Measurements from ENCODE around the gene CNTNAP2.
"Not testable (repeated sequence)": the region's sequence is repeated elsewhere in the genome, so short reads cannot be mapped to it uniquely, and the experiment has no call there.

The CNTNAP2 gene

DNA sequence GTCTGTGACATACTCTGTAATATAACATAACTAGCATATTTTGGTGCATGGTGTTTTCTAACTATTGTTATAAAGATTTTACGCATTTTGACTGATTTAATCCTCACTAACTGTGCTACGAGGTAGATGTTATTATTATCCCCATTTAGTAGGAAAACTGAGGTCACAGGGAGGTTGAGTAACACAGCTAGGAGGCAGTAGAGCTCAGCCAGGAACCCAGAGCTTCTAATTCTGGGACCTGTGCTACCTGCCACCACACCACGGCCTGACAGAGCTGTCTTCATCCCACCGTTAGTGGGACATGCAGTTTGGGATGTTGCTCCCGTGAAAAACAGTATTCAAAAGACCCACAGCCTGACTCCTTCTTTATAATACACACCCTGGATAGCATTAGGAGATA lies 962.5 kb downstream of the CNTNAP2 start:
- no peak for DNase-seq (ENCODE audit: low read depth in 2 of 2, low spot score in 1 of 2)

DNA sequence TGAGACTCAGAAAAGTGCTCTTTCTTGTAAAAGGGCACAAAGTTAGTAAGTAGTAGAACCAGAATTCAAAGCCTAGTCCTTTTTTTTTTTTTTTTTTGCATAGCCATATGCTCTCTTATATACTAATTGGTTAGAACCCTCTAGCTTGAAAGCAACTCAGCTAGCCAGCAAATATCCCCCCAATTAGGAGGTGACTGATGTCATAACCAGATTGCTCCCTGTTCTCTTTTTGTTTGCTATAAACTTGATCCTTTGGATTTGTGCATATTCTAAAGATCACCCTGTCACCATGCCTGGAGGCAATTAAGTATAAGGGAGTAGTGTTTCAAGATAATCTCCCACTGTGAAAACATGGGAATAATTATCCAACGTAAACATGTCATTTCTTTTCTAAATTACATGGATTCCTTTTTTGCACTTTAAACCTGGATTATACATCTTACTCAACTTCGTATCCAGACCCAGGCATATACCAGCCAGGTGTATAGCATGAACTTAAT lies 963.4 kb downstream of the CNTNAP2 start:
- no peak for DNase-seq (ENCODE audit: low read depth in 2 of 2, low spot score in 1 of 2)

GRCh38 chr7:147081117-147081516 lies 964.5 kb downstream of the CNTNAP2 start:
- DNase-seq (ENCODE audit: low read depth in 2 of 2, low spot score in 1 of 2): no peak

- no peak for DNase-seq (ENCODE audit: low read depth in 2 of 2, low spot score in 1 of 2)
Observed at GRCh38 chr7:147089051-147089461, 972.5 kb downstream of the CNTNAP2 start.

GRCh38 chr7:147089608-147090007 lies 973.0 kb downstream of the CNTNAP2 start:
- no peak for DNase-seq (ENCODE audit: low read depth in 2 of 2, low spot score in 1 of 2)

GRCh38 chr7:147096629-147097028 lies 980.0 kb downstream of the CNTNAP2 start:
- DNase-seq (ENCODE audit: low read depth in 2 of 2, low spot score in 1 of 2): no peak

DNA sequence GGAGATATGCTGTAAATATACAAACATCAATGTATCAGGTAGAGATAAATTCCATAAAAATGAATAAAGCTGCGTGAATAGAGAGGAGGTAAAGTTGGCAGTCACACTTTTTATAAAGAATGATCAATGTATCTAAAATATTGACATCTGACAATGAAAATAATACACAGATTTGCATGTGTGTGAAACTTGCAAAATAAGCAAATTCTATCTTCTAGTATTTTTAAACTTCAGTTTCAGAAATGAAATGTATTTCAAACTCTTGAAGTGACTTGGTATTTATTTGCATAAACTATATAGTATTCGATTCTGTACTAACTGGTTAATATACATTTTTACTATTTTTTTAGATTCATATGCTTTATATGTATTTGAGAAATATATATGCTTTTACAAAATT lies 986.6 kb downstream of the CNTNAP2 start:
- DNase-seq (ENCODE audit: low read depth in 2 of 2, low spot score in 1 of 2): no peak

DNA sequence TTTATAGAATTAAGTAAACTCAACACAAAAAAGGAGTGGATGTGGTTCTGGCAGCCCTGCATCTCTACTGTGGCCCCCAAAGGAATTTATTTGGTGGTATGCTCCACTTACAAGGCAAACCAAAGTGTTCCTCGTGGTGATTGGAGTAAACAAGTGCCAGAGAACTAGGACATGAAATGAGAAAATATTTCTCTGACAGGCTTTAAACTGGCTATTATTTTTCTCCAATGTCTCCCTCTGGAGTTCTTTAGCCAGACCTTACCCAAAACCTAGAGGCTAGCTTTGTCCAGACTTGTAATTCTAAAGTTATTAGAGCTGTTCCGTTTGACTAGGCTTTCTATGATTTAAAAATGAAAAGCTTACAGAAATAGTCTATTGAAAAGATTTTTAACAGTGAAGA lies 990.1 kb downstream of the CNTNAP2 start:
- DNase-seq (ENCODE audit: low read depth in 2 of 2, low spot score in 1 of 2): no peak

DNA sequence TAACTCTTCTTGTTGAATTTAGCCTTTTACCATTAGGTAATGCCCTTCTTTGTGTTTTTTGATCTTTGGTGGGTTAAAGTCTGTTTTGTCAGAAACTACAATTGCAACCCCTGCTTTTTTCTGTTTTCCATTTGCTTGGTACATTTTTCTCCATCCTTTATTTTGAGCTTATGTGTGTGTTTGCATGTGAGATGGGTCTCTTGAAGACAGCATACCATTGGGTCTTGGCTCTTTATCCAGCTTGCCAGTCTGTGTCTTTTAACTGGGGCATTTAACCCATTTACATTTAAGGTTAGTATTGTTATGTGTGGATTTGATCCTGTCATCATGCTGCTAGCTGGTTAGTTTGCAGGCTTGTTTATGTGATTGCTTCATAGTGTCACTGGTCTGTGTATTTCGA lies 997.9 kb downstream of the CNTNAP2 start:
- DNase-seq (ENCODE audit: low read depth in 2 of 2, low spot score in 1 of 2): not testable (repeated sequence)

GRCh38 chr7:147136352-147136751 lies 1019.8 kb downstream of the CNTNAP2 start:
- DNase-seq (ENCODE audit: low read depth in 2 of 2, low spot score in 1 of 2): no peak

- no peak for DNase-seq (ENCODE audit: low read depth in 2 of 2, low spot score in 1 of 2)
Observed at GRCh38 chr7:147145194-147145593, 1028.6 kb downstream of the CNTNAP2 start.

GRCh38 chr7:147146169-147146568 lies 1029.6 kb downstream of the CNTNAP2 start:
- DNase-seq (ENCODE audit: low read depth in 2 of 2, low spot score in 1 of 2): no peak

GRCh38 chr7:147151661-147152060 lies 1035.1 kb downstream of the CNTNAP2 start:
- no peak for DNase-seq (ENCODE audit: low read depth in 2 of 2, low spot score in 1 of 2)

DNA sequence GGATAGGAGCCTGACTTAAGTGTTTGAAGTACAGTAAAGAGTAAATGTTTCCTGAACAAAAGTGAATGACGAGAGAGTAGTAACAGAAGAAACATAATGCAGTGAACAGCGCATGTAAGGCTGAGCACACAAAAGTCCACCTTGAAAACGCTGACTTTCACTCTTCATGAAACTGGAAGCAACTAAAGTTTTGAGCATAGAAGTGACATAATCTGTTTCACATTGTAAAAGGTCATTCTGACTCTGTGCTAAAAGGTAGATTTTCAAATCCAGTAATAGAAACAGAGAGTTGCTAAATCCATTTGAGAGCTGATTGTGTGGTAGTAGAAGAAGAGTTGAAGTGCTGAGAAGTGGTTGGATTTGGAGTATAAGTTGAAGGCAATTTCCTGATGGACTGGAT lies 1037.0 kb downstream of the CNTNAP2 start:
- DNase-seq (ENCODE audit: low read depth in 2 of 2, low spot score in 1 of 2): no peak

- no peak for DNase-seq (ENCODE audit: low read depth in 2 of 2, low spot score in 1 of 2)
Observed at GRCh38 chr7:147161405-147161804, 1044.8 kb downstream of the CNTNAP2 start.

DNA sequence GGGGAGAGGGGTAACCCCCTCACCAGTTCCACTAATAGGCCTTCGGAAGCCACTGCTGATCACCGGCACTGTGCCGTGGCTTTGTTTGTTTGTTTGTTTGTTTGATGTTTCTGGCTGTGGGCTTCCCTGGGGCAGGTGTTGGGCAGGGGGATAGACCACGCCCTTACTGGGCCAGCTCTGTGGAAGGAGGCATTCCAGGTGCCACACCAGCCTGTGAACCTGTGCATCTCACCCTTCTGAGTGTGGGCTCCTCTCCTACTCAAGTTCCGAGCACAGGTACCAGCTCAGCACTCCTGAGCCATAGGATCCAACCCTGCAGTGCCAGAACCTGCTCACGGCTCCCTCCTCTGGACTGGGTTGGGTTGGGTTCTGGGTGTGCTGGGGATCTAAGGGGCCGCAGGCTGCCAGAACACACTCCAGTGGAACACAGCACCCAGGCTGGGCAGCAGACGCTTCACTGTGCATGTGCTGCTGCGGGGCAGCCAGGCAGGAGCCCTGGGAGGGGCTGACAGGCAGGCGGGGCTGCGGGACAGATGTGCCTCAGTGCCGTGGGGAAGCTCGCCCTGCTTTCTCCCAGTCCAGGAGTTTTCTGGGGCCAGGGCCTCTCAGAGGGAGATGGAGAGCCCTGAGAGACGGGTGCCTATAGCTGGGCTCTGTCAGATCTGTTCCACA lies 1053.9 kb downstream of the CNTNAP2 start:
- no peak for DNase-seq (ENCODE audit: low read depth in 2 of 2, low spot score in 1 of 2)

DNA sequence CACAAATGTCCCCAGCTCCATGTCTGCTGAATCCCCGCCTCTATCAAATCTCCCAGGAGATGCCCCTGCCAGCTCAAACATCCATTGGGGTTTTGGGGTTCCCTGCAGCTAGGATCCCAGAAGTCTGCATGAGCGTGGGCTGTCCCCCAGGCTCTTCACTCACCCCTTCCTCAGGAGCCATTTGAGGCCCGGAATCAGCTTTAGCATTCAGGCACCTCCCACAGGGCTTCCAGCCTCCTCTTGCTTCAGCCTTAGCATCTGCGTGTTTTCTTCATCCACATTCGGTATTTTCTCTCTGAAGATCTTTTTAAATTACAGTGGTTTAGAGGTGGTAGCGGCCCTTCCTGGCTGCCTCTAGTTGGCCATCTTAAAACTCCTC lies 1054.4 kb downstream of the CNTNAP2 start:
- DNase-seq (ENCODE audit: low read depth in 2 of 2, low spot score in 1 of 2): no peak

DNA sequence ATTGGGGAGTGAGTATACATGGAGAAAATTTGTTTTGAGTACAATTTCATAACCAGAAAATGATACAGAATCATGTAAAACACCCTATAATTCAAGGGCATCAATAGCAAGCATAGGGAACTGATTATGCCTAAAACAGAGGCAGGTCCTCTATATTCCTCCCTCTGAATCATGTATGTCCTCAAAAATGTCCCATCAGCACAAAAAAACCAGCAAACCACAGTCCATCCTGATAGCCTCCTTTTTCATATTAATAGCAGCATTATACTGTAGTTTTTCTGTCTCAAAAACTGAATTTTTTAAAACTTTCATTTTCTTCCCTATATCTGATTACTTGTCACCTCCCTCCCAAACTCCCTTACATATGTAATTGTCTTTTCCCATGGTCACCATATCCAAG lies 1057.3 kb downstream of the CNTNAP2 start:
- no peak for DNase-seq (ENCODE audit: low read depth in 2 of 2, low spot score in 1 of 2)

- DNase-seq (ENCODE audit: low read depth in 2 of 2, low spot score in 1 of 2): no peak
Observed at GRCh38 chr7:147182874-147183273, 1066.3 kb downstream of the CNTNAP2 start.

DNA sequence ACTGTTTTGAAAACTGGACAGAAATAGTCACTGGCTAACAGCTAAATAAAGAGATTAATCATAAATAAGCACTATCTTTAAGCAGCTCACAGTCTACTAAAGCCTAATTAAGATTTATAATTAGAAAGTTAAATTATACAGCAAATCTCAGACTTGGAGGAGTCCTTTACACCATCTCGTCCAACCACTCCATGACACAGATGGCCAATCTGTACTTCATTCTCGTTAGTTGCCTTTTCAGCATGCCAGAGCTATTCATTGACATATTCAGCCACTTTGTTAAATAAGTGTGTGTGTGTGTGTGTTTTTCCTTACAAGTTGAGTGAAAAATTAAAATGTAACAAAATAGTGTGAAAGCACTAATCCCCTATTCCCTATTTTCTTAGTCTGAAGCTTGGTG lies 1066.7 kb downstream of the CNTNAP2 start:
- no peak for DNase-seq (ENCODE audit: low read depth in 2 of 2, low spot score in 1 of 2)

- no peak for DNase-seq (ENCODE audit: low read depth in 2 of 2, low spot score in 1 of 2)
Observed at GRCh38 chr7:147188467-147188866, 1071.9 kb downstream of the CNTNAP2 start.

DNA sequence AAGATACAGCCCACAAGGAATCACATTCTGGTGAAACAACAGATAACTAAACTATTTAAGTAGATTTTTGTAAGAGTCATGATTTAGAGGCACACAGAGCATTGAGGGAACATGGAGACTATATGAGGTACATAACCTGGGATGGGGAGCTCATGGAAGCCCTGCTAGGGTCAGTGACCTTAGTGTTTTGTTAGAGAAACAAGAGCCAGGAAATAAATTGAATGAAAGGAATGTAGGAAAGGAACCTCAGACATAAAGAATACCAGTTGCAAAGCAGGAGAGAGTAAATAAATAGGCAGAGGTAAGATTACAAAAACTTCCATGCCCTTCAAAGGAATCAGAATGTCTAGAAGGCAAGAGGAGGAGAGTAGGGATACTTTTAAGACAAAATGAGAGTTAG lies 1076.9 kb downstream of the CNTNAP2 start:
- no peak for DNase-seq (ENCODE audit: low read depth in 2 of 2, low spot score in 1 of 2)

- DNase-seq (ENCODE audit: low read depth in 2 of 2, low spot score in 1 of 2): no peak
Observed at GRCh38 chr7:147196481-147196880, 1079.9 kb downstream of the CNTNAP2 start.

Data from stimulated activated CD8-positive, alpha-beta memory T cell treated with anti-CD3 and anti-CD28 coated beads, Interleukin-4, amount 100 ng/mL, for 4 hours (primary cell).